ENCODE data around the gene DAB2IP. TPM values are rescaled to one million over a fixed set of nuclear protein-coding genes. Genes with fewer than 3 reads are reported as not detected.

The DAB2IP gene
- total RNA-seq, 1 donor from 2014 or later, result 41.7 TPM

GRCh38 chr9:121631115-121631514 lies 20.3 kb upstream of the DAB2IP start:
- Histone ChIP-seq H3K9ac (ENCODE audit: low read length) (no peak overlapping the region), H4K20me1 (ENCODE audit: insufficient read depth, low read length) (peaks cover 15% of the 10 kb centered on the region), H3K4me2 (ENCODE audit: low read length) (no peak overlapping the region), H3K4me3 (ENCODE audit: insufficient read depth, low read depth, low read length) (no peak overlapping the region), H2AFZ (ENCODE audit: low read depth, low read length) (no peak overlapping the region), H3K27me3 (ENCODE audit: insufficient read depth, low read length) (no peaks in the 10 kb centered on the region), H3K27ac (ENCODE audit: low read depth, low read length) (no peak overlapping the region), H3K79me2 (ENCODE audit: insufficient read depth, low read length) (no peaks in the 10 kb centered on the region), H3K36me3 (ENCODE audit: insufficient read depth, low read length) (no peaks in the 10 kb centered on the region), H3K9me3 (ENCODE audit: insufficient read depth, low read depth, low read length) (no peaks in the 10 kb centered on the region), H3K4me1 (ENCODE audit: insufficient read depth, low read length) (no peaks in the 10 kb centered on the region)
- Mint-ChIP-seq H3K4me3 (ENCODE audit: unreplicated experiment) (no peak overlapping the region), H3K27me3 (ENCODE audit: low read depth, unreplicated experiment) (peaks cover 20% of the 10 kb centered on the region), H3K36me3 (ENCODE audit: low read depth, unreplicated experiment) (peaks cover 4% of the 10 kb centered on the region), H3K27ac (ENCODE audit: unreplicated experiment) (no peak overlapping the region), H3K9me3 (ENCODE audit: unreplicated experiment) (no peaks in the 10 kb centered on the region), H3K4me1 (ENCODE audit: low read depth, unreplicated experiment) (peaks cover 25% of the 10 kb centered on the region)
- FAIRE-seq (no peak), DNase-seq (ENCODE audit: low read depth) (no peak)
- no peak for TF ChIP-seq CTCF (IDR thresholded peaks at IDR 0.05; ENCODE audit: insufficient read depth, low read depth, low read length)
- TF ChIP-seq EZH2 (IDR thresholded peaks at IDR 0.05; ENCODE audit: insufficient read depth, low read length), result no peak

- Mint-ChIP-seq H3K4me3 (ENCODE audit: unreplicated experiment) (no peak overlapping the region), H3K27ac (ENCODE audit: unreplicated experiment) (no peak overlapping the region), H3K27me3 (ENCODE audit: low read depth, unreplicated experiment) (peaks cover 19% of the 10 kb centered on the region), H3K9me3 (ENCODE audit: unreplicated experiment) (no peaks in the 10 kb centered on the region), H3K36me3 (ENCODE audit: low read depth, unreplicated experiment) (peaks cover 4% of the 10 kb centered on the region), H3K4me1 (ENCODE audit: low read depth, unreplicated experiment) (peaks cover 28% of the 10 kb centered on the region)
- TF ChIP-seq EZH2 (IDR thresholded peaks at IDR 0.05; ENCODE audit: insufficient read depth, low read length) (no peak), CTCF (IDR thresholded peaks at IDR 0.05; ENCODE audit: insufficient read depth, low read depth, low read length) (no peak)
- Histone ChIP-seq H3K4me1 (ENCODE audit: insufficient read depth, low read length) (no peaks in the 10 kb centered on the region), H3K27me3 (ENCODE audit: insufficient read depth, low read length) (peaks cover 3% of the 10 kb centered on the region), H4K20me1 (ENCODE audit: insufficient read depth, low read length) (peaks cover 15% of the 10 kb centered on the region), H3K4me2 (ENCODE audit: low read length) (no peak overlapping the region), H3K27ac (ENCODE audit: low read depth, low read length) (no peak overlapping the region), H3K79me2 (ENCODE audit: insufficient read depth, low read length) (no peaks in the 10 kb centered on the region), H2AFZ (ENCODE audit: low read depth, low read length) (no peak overlapping the region), H3K9ac (ENCODE audit: low read length) (no peak overlapping the region), H3K36me3 (ENCODE audit: insufficient read depth, low read length) (no peaks in the 10 kb centered on the region), H3K9me3 (ENCODE audit: insufficient read depth, low read depth, low read length) (no peaks in the 10 kb centered on the region), H3K4me3 (ENCODE audit: insufficient read depth, low read depth, low read length) (no peak overlapping the region)
- DNase-seq (ENCODE audit: low read depth) (no peak), FAIRE-seq (no peak)
These were observed 19.4 kb upstream of the DAB2IP start for GRCh38 chr9:121631978-121632418.

GRCh38 chr9:121633119-121633714 lies 18.2 kb upstream of the DAB2IP start:
- Histone ChIP-seq H3K27me3 (ENCODE audit: insufficient read depth, low read length) (peaks cover 3% of the 10 kb centered on the region), H3K9me3 (ENCODE audit: insufficient read depth, low read depth, low read length) (no peaks in the 10 kb centered on the region), H3K27ac (ENCODE audit: low read depth, low read length) (no peak overlapping the region), H3K9ac (ENCODE audit: low read length) (no peak overlapping the region), H3K4me3 (ENCODE audit: insufficient read depth, low read depth, low read length) (no peak overlapping the region), H3K4me1 (ENCODE audit: insufficient read depth, low read length) (peaks cover 1% of the 10 kb centered on the region), H3K36me3 (ENCODE audit: insufficient read depth, low read length) (no peaks in the 10 kb centered on the region), H3K4me2 (ENCODE audit: low read length) (no peak overlapping the region), H3K79me2 (ENCODE audit: insufficient read depth, low read length) (no peaks in the 10 kb centered on the region), H2AFZ (ENCODE audit: low read depth, low read length) (no peak overlapping the region), H4K20me1 (ENCODE audit: insufficient read depth, low read length) (peaks cover 15% of the 10 kb centered on the region)
- Mint-ChIP-seq H3K4me3 (ENCODE audit: unreplicated experiment) (no peak overlapping the region), H3K4me1 (ENCODE audit: low read depth, unreplicated experiment) (peaks cover 29% of the 10 kb centered on the region), H3K27ac (ENCODE audit: unreplicated experiment) (no peak overlapping the region), H3K9me3 (ENCODE audit: unreplicated experiment) (peaks cover 2% of the 10 kb centered on the region), H3K36me3 (ENCODE audit: low read depth, unreplicated experiment) (peaks cover 4% of the 10 kb centered on the region), H3K27me3 (ENCODE audit: low read depth, unreplicated experiment) (peaks cover 15% of the 10 kb centered on the region)
- no peak for DNase-seq (ENCODE audit: low read depth)
- no peak for FAIRE-seq
- no peak for TF ChIP-seq EZH2 (IDR thresholded peaks at IDR 0.05; ENCODE audit: insufficient read depth, low read length)
- TF ChIP-seq CTCF (IDR thresholded peaks at IDR 0.05; ENCODE audit: insufficient read depth, low read depth, low read length), result no peak
